ENCODE results near the gene KIF15.

Gene KIF15, protein sequence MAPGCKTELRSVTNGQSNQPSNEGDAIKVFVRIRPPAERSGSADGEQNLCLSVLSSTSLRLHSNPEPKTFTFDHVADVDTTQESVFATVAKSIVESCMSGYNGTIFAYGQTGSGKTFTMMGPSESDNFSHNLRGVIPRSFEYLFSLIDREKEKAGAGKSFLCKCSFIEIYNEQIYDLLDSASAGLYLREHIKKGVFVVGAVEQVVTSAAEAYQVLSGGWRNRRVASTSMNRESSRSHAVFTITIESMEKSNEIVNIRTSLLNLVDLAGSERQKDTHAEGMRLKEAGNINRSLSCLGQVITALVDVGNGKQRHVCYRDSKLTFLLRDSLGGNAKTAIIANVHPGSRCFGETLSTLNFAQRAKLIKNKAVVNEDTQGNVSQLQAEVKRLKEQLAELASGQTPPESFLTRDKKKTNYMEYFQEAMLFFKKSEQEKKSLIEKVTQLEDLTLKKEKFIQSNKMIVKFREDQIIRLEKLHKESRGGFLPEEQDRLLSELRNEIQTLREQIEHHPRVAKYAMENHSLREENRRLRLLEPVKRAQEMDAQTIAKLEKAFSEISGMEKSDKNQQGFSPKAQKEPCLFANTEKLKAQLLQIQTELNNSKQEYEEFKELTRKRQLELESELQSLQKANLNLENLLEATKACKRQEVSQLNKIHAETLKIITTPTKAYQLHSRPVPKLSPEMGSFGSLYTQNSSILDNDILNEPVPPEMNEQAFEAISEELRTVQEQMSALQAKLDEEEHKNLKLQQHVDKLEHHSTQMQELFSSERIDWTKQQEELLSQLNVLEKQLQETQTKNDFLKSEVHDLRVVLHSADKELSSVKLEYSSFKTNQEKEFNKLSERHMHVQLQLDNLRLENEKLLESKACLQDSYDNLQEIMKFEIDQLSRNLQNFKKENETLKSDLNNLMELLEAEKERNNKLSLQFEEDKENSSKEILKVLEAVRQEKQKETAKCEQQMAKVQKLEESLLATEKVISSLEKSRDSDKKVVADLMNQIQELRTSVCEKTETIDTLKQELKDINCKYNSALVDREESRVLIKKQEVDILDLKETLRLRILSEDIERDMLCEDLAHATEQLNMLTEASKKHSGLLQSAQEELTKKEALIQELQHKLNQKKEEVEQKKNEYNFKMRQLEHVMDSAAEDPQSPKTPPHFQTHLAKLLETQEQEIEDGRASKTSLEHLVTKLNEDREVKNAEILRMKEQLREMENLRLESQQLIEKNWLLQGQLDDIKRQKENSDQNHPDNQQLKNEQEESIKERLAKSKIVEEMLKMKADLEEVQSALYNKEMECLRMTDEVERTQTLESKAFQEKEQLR (N-terminal part only)

GRCh38 chr3:44761424-44762169 lies at the start of gene KIF15, which contains the start of gene KIAA1143:
Gene KIF15, plus strand, starts transcription at chr3:44761794. Its CDS starts 72 bp downstream, at chr3:44761866.
Gene KIAA1143, minus strand, starts transcription at chr3:44761619. Its CDS starts 17 bp downstream, at chr3:44761602.
- Histone ChIP-seq H3K36me3 (ENCODE audit: insufficient read depth, low read length) (peaks cover 61% of the 10 kb centered on the region), H4K20me1 (ENCODE audit: insufficient read depth, low read length) (peaks cover 8% of the 10 kb centered on the region; the same call in 1 of the 2 replicates), H3K4me2 (ENCODE audit: insufficient read depth, low read length) (peak within 1 kb of the TSS; percentile 87), H3K4me3 (ENCODE audit: low read depth in 1 of 2, low read length in 2 of 2) (peak within 1 kb of the TSS; percentile 95 to 96), H3K9ac (ENCODE audit: low read depth, low read length) (peak within 1 kb of the TSS; percentile 88), H3K9me3 (ENCODE audit: insufficient read depth, low read length, severe bottlenecking) (peaks cover 14% of the 10 kb centered on the region), H3K4me1 (ENCODE audit: insufficient read depth, low read length) (peaks cover 59% of the 10 kb centered on the region), H2AFZ (ENCODE audit: low read depth, low read length) (peak within 1 kb of the TSS; percentile 89), H3K27me3 (ENCODE audit: insufficient read depth, low read length, poor library complexity) (no peaks in the 10 kb centered on the region), H3K79me2 (ENCODE audit: insufficient read depth, low read length) (peaks cover 97% of the 10 kb centered on the region), H3K27ac (ENCODE audit: low read length) (peak within 1 kb of the TSS; percentile 95)
- ATAC-seq (ENCODE audit: insufficient read depth, low read depth): peak; percentile 92
- DNase-seq: peak; percentile 96
- peak; percentile 48 for TF ChIP-seq CTCF (IDR thresholded peaks at IDR 0.05; ENCODE audit: borderline replicate concordance, extremely low read depth, low read length, poor library complexity, severe bottlenecking)
- TF ChIP-seq EZH2 (IDR thresholded peaks at IDR 0.05; ENCODE audit: borderline replicate concordance, low read depth, low read length, severe bottlenecking): no peak

DNA sequence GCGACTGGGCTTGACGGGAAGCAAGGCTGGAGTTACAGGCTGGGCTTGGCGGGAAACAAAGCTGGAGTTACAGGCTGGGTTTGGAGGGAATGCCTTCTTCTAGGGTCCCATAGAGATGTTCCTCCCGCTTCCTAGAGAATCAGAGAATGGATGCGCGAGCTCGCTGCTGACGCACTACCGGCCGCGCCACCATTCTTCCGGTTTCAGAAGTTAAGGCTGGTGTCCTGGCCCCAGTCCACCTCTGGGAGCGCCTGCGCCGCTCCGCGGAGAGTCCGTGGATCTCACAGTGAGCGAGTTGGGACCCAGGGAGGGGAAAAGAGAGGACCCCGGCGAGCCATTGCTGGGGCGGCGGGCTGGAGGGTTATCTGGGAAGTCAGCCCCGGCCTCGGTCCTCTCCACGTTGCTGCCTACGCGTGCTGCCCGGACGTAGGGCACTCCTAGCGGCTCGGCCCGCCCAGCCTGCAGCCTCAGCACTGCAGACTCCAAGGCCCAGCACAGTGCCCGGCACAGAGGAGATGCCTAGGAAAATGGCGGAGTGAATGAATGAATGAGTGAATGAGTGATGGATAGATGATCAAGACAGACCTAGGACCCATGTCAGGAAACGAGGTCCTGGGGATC lies 49.0 kb upstream of the KIF15 start, which contains the start of gene ZNF502:
Gene ZNF502, plus strand, starts transcription at position 206 of the 621 bp plus-strand sequence. CDS start 7,602 bp downstream, outside the sequence.
- Histone ChIP-seq H3K9me3 (ENCODE audit: insufficient read depth, low read length, severe bottlenecking) (peaks cover 3% of the 10 kb centered on the region), H3K9ac (ENCODE audit: low read depth, low read length) (no peak within 1 kb of the TSS), H4K20me1 (ENCODE audit: insufficient read depth, low read length) (no peaks in the 10 kb centered on the region), H3K4me3 (ENCODE audit: low read depth in 1 of 2, low read length in 2 of 2) (no peak within 1 kb of the TSS), H3K27ac (ENCODE audit: low read length) (no peak within 1 kb of the TSS), H3K79me2 (ENCODE audit: insufficient read depth, low read length) (no peaks in the 10 kb centered on the region), H3K4me2 (ENCODE audit: insufficient read depth, low read length) (no peak within 1 kb of the TSS), H2AFZ (ENCODE audit: low read depth, low read length) (no peak within 1 kb of the TSS), H3K36me3 (ENCODE audit: insufficient read depth, low read length) (no peaks in the 10 kb centered on the region), H3K4me1 (ENCODE audit: insufficient read depth, low read length) (no peaks in the 10 kb centered on the region), H3K27me3 (ENCODE audit: insufficient read depth, low read length, poor library complexity) (no peaks in the 10 kb centered on the region)
- DNase-seq: no peak
- TF ChIP-seq EZH2 (IDR thresholded peaks at IDR 0.05; ENCODE audit: borderline replicate concordance, low read depth, low read length, severe bottlenecking): no peak
- no peak for ATAC-seq (ENCODE audit: insufficient read depth, low read depth)

DNA sequence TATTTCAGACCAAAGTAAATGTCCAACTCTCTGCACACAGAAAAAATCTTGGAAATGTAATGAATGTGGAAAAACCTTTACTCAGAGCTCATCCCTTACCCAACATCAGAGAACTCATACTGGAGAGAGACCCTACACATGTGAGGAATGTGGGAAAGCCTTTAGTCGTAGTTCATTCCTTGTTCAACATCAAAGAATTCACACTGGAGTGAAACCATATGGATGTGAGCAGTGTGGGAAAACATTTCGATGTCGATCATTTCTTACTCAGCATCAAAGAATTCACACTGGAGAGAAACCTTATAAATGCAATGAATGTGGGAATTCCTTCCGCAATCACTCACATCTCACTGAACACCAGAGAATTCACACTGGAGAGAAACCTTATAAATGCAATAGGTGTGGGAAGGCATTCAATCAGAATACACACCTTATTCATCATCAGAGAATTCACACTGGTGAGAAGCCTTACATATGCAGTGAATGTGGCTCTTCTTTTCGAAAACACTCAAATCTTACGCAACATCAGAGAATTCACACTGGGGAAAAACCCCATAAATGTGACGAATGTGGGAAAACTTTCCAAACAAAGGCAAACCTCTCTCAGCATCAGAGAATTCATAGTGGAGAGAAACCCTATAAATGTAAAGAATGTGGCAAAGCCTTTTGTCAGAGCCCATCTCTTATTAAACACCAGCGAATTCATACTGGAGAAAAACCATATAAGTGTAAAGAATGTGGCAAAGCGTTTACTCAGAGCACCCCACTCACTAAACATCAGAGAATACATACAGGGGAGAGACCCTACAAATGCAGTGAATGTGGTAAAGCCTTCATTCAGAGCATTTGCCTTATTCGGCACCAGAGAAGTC lies 40.1 kb upstream of the KIF15 start:
- Histone ChIP-seq H4K20me1 (ENCODE audit: insufficient read depth, low read length) (no peaks in the 10 kb centered on the region), H3K79me2 (ENCODE audit: insufficient read depth, low read length) (no peaks in the 10 kb centered on the region), H3K27me3 (ENCODE audit: insufficient read depth, low read length, poor library complexity) (no peaks in the 10 kb centered on the region), H3K4me3 (ENCODE audit: low read depth in 1 of 2, low read length in 2 of 2) (no peak overlapping the region), H3K36me3 (ENCODE audit: insufficient read depth, low read length) (no peaks in the 10 kb centered on the region), H3K9me3 (ENCODE audit: insufficient read depth, low read length, severe bottlenecking) (peaks cover 46% of the 10 kb centered on the region), H3K4me2 (ENCODE audit: insufficient read depth, low read length) (no peak overlapping the region), H3K9ac (ENCODE audit: low read depth, low read length) (no peak overlapping the region), H3K4me1 (ENCODE audit: insufficient read depth, low read length) (no peaks in the 10 kb centered on the region), H2AFZ (ENCODE audit: low read depth, low read length) (no peak overlapping the region), H3K27ac (ENCODE audit: low read length) (no peak overlapping the region)
- no peak for DNase-seq
- no peak for ATAC-seq (ENCODE audit: insufficient read depth, low read depth)
- no peak for TF ChIP-seq EZH2 (IDR thresholded peaks at IDR 0.05; ENCODE audit: borderline replicate concordance, low read depth, low read length, severe bottlenecking)
- no peak for TF ChIP-seq CTCF (IDR thresholded peaks at IDR 0.05; ENCODE audit: borderline replicate concordance, extremely low read depth, low read length, poor library complexity, severe bottlenecking)

All from DND-41 (cell line).